HepG2 (cell line): Measurements from ENCODE around the gene HDLBP. TPM values are rescaled to one million over a fixed set of nuclear protein-coding genes. Genes with fewer than 3 reads are reported as not detected.

Experiments
- CCDC6 ChIP-seq: sonication (generic); formaldehyde crosslinking; IDR thresholded peaks from 2 replicates; pipeline ENCODE4 v1.8.1; 2022; ENCODE audit warnings: mild to moderate bottlenecking, missing genetic modification reagents, moderate library complexity
- FOXM1 ChIP-seq: sonication (generic); formaldehyde crosslinking; IDR thresholded peaks from 2 replicates; pipeline ENCODE4 v1.5.0; 2020; ENCODE audit warnings: missing genetic modification reagents
- LBX2 ChIP-seq: sonication (generic); formaldehyde crosslinking; IDR thresholded peaks from 2 replicates; pipeline ENCODE4 v1.5.0; 2020; ENCODE audit warnings: missing genetic modification reagents, mild to moderate bottlenecking, borderline replicate concordance
- NR1H2 ChIP-seq: sonication (generic); formaldehyde crosslinking; IDR thresholded peaks from 2 replicates; pipeline ENCODE4 v1.8.1; 2022; ENCODE audit warnings: low read depth, missing genetic modification reagents, borderline replicate concordance
- RAD21 ChIP-seq: fragments of 450-650 bp; formaldehyde crosslinking; IDR thresholded peaks from 2 replicates; pipeline ENCODE4 v1.5.0; 2020; ENCODE audit warnings: mild to moderate bottlenecking
- RBM39 ChIP-seq: fragments of 200-400 bp; formaldehyde crosslinking; IDR thresholded peaks from one replicate; pipeline ENCODE4 v1.6.1; 2018; ENCODE audit warnings: antibody characterized with exemption, mild to moderate bottlenecking, low read depth, low read length; ENCODE audit not compliant: poor library complexity, severe bottlenecking
- REST ChIP-seq, 2 experiments: IDR thresholded peaks; 2 replicates each; pipeline ENCODE4 v1.6.1; 2011 to 2012; ENCODE audit warnings: low read length in 2 of 2, borderline replicate concordance in 1 of 2, low read depth in 1 of 2, mild to moderate bottlenecking in 1 of 2, moderate library complexity in 1 of 2
- WIZ ChIP-seq: sonication (generic); formaldehyde crosslinking; IDR thresholded peaks from 2 replicates; pipeline ENCODE4 v1.5.1; 2020; ENCODE audit warnings: mild to moderate bottlenecking, missing genetic modification reagents
- YY1 ChIP-seq: IDR thresholded peaks from 2 replicates; pipeline ENCODE4 v1.6.1; 2011; ENCODE audit warnings: low read length, low read depth, moderate library complexity, mild to moderate bottlenecking; ENCODE audit not compliant: insufficient read depth, insufficient replicate concordance
- ZMYM4 ChIP-seq: sonication (generic); formaldehyde crosslinking; IDR thresholded peaks from 2 replicates; pipeline ENCODE4 v1.8.1; 2023; ENCODE audit warnings: mild to moderate bottlenecking, missing genetic modification reagents
- ZNF274 ChIP-seq: sonication (generic); formaldehyde crosslinking; IDR thresholded peaks from 2 replicates; pipeline ENCODE4 v1.5.1; 2020; ENCODE audit warnings: mild to moderate bottlenecking, missing genetic modification reagents
- ZNF33A ChIP-seq: sonication (generic); formaldehyde crosslinking; IDR thresholded peaks from 2 replicates; pipeline ENCODE4 v1.5.1; 2020; ENCODE audit warnings: missing genetic modification reagents, mild to moderate bottlenecking, moderate library complexity, borderline replicate concordance
- ZNF580 ChIP-seq: IDR thresholded peaks from 2 replicates; pipeline ENCODE4 v1.6.1; 2016; ENCODE audit warnings: low read depth, borderline replicate concordance
- ZNF747 ChIP-seq: sonication (generic); formaldehyde crosslinking; IDR thresholded peaks from 2 replicates; pipeline ENCODE4 v1.8.1; 2023; ENCODE audit warnings: missing genetic modification reagents, mild to moderate bottlenecking, borderline replicate concordance
- ZNF83 ChIP-seq: sonication (generic); formaldehyde crosslinking; IDR thresholded peaks from 2 replicates; pipeline ENCODE4 v1.4.0; 2020; ENCODE audit warnings: missing genetic modification reagents, mild to moderate bottlenecking, borderline replicate concordance
- polyA plus RNA-seq, 8 experiments: library from polyadenylated mRNA; depleted of rRNA in 3 of 8; stranded (reverse) in 7 of 8; unstranded in 1 of 8; fragments of >200 nt; fragmentation: Illumina TruSeq in 4 of 8; extraction: Trizol in 4 of 8; gene quantifications; 2 replicates each; pipeline versions ENCODE4 v1.2.1 to v1.2.3, GENCODE V29; 2011 to 2016; ENCODE audit warnings: low read depth in 4 of 8, missing spikeins in 1 of 8, mixed read lengths in 1 of 8; ENCODE audit not compliant: insufficient read depth in 1 of 8
- total RNA-seq, 5 experiments: library from RNA; depleted of rRNA; stranded (reverse); fragments of >200 nt; fragmentation: Illumina TruSeq; extraction: Trizol; gene quantifications; 2 replicates each; pipeline ENCODE4 v1.2.3, GENCODE V29; 2016; ENCODE audit warnings: low read depth in 1 of 5
- TF ChIP-seq, protein P1 (sequence below): sonication (generic); formaldehyde crosslinking; IDR thresholded peaks from 2 replicates; pipeline ENCODE4 v1.4.0; 2020; ENCODE audit warnings: missing genetic modification reagents, borderline replicate concordance
- TF ChIP-seq, protein P2 (sequence below): sonication (generic); formaldehyde crosslinking; IDR thresholded peaks from 2 replicates; pipeline ENCODE4 v1.8.0; 2022; ENCODE audit warnings: missing genetic modification reagents, mild to moderate bottlenecking, borderline replicate concordance

HDLBP gene
- total and polyA plus RNA-seq, 2 of the 13 experiments (the other 11 are each of a cell fraction or from before 2014, with no cell fraction given), result 464 to 707 TPM

DNA sequence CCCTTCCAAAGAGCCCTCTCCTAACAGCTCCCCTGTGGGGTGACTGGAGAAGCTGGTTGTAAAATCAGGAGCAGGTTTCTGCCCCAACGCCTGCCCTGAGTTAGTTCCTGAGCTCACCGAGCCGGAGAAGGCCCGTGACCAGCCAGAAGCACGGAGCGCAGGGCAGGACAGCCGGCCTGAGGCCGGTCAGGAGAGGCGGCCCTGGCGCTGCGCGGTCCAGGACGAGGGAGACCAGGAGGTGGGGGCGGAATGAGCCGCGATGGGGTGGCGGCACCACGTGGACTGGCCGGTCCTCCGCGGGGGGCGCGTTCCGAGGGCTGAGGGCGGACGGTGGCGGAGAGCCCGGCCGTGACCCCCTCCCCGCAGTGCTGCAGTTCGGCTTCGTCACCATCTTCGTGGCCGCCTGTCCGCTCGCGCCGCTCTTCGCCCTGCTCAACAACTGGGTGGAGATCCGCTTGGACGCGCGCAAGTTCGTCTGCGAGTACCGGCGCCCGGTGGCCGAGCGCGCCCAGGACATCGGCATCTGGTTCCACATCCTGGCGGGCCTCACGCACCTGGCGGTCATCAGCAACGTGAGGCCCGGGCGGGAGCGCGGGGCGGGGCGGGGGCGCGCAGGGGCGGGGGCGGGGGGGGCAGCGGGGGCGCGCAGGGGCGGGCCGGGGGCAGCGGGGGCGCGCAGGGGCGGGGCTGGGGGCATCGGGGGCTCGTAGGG lies 98.0 kb downstream of the HDLBP start (continued):
- peak; percentile 64 for TF ChIP-seq YY1
- peak; percentile 76; the same call in 1 of the 2 replicates for TF ChIP-seq ZNF580 (CRISPR knock-in tag)
- peak; percentile 39; the same call in 1 of the 2 replicates for TF ChIP-seq ZNF747 (CRISPR knock-in tag)
- TF ChIP-seq NR1H2 (CRISPR knock-in tag), result peak; percentile 72; the same call in 1 of the 2 replicates
- TF ChIP-seq WIZ (CRISPR knock-in tag), result peak; percentile 95
- TF ChIP-seq, protein P1, sequence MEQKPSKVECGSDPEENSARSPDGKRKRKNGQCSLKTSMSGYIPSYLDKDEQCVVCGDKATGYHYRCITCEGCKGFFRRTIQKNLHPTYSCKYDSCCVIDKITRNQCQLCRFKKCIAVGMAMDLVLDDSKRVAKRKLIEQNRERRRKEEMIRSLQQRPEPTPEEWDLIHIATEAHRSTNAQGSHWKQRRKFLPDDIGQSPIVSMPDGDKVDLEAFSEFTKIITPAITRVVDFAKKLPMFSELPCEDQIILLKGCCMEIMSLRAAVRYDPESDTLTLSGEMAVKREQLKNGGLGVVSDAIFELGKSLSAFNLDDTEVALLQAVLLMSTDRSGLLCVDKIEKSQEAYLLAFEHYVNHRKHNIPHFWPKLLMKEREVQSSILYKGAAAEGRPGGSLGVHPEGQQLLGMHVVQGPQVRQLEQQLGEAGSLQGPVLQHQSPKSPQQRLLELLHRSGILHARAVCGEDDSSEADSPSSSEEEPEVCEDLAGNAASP, result peak; percentile 55
- peak; percentile 89 for TF ChIP-seq RBM39
- peak; percentile 97 for TF ChIP-seq LBX2 (CRISPR knock-in tag)
- TF ChIP-seq ZNF274, result peak; percentile 95
- TF ChIP-seq RAD21 (CRISPR knock-in tag), result peak; percentile 69
- TF ChIP-seq ZNF83 (CRISPR knock-in tag), result 0 out of 2 replicates have a peak, but pooled peaks have one; percentile 48
- 0 out of 2 replicates have a peak, but pooled peaks have one; percentile 66 for TF ChIP-seq ZNF33A (CRISPR knock-in tag)
- no peak for TF ChIP-seq REST (IDR thresholded peaks at IDR 0.05; ENCODE audit: borderline replicate concordance in 1 of 2, low read depth in 1 of 2, low read length in 2 of 2)
- peak; percentile 74; the same call in 1 of the 2 replicates for TF ChIP-seq ZMYM4 (CRISPR knock-in tag)
- TF ChIP-seq, protein P2, sequence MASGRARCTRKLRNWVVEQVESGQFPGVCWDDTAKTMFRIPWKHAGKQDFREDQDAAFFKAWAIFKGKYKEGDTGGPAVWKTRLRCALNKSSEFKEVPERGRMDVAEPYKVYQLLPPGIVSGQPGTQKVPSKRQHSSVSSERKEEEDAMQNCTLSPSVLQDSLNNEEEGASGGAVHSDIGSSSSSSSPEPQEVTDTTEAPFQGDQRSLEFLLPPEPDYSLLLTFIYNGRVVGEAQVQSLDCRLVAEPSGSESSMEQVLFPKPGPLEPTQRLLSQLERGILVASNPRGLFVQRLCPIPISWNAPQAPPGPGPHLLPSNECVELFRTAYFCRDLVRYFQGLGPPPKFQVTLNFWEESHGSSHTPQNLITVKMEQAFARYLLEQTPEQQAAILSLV, result peak; percentile 98
- peak; percentile 82 for TF ChIP-seq CCDC6
- no peak for TF ChIP-seq FOXM1 (CRISPR knock-in tag)
